Measurements from ENCODE around the gene TNRC6C. TPM values are rescaled to one million over a fixed set of nuclear protein-coding genes. Genes with fewer than 3 reads are reported as not detected.

TNRC6C gene
- polyA plus RNA-seq, 1 donor (not counting 4 experiments of a cell fraction or from before 2014, with no cell fraction given): 0.34 TPM

DNA sequence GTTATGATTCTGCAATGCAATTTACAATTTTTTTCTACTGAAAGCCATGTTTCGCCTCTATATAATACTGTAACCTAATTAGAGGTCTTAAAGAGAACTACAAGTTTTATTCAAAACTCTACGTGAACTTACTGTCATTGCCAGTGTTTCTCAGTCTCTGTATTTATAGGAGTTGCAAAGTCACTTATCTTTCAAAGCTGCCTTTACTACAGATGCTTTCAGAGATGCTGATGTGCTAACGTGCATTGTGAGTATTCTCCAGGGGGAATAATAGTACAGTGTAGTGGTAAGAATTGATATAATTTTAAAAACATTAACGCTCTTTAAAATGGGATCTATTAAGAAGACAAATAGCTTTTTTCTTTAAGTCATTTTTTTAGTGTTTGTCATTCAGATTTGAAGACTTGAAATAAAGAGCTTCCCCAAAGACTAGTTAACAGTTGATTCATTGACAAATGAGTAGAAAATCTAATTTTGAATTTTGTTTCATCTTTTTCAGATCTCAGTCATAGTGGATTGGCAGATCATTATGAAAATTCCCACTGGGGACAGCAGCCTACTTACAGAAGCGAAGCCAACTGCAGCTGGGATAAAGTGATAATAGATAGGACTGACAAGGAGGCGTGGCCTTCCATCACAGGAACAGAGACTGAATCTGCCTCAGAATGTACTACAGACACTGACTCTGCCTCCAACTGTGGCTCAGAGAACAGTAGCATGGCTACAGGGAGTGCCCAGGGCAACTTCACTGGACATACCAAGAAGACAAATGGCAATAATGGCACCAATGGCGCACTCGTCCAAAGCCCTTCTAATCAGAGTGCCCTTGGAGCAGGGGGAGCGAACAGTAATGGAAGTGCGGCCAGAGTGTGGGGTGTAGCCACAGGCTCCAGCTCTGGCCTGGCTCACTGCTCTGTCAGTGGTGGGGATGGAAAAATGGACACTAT, 90.1 kb downstream of the TNRC6C start:
- no peak overlapping the region for H3K9ac ChIP-seq (ENCODE audit: control insufficient read depth, extremely low read depth, insufficient read depth, low read length)
- H3K79me2 ChIP-seq (ENCODE audit: control insufficient read depth, insufficient read depth, low read length): no peaks in the 10 kb centered on the region
- H2AFZ ChIP-seq (ENCODE audit: control insufficient read depth, low read length): no peak overlapping the region
- no peak overlapping the region for H3K27ac ChIP-seq (ENCODE audit: control insufficient read depth, insufficient read depth, low read length)
- H3K4me2 ChIP-seq (ENCODE audit: control insufficient read depth, extremely low read depth, insufficient read depth, low read depth, low read length): no peak overlapping the region
- no peaks in the 10 kb centered on the region for H3K27me3 ChIP-seq (ENCODE audit: control insufficient read depth, extremely low read depth, insufficient read depth, low read length)
- no peaks in the 10 kb centered on the region for H3K9me1 ChIP-seq (ENCODE audit: control insufficient read depth, extremely low read depth, insufficient read depth, low read length)
- no peaks in the 10 kb centered on the region for H3K4me1 ChIP-seq (ENCODE audit: control insufficient read depth, extremely low read depth, insufficient read depth, low read length)
- no peaks in the 10 kb centered on the region for H3K9me3 ChIP-seq (ENCODE audit: control insufficient read depth, low read depth, low read length)
- peaks cover 0 to 2% of the 10 kb centered on the region in 2 experiments for H3K36me3 ChIP-seq (ENCODE audit: control insufficient read depth in 2 of 2, extremely low read depth in 1 of 2, insufficient read depth in 2 of 2, low read length in 2 of 2)
- DNase-seq (ENCODE audit: low read depth, low spot score) (no peak), FAIRE-seq (no peak)
- dilution Hi-C loops (cut with MboI; ENCODE audit: extremely low pct_ligation_motif_present, low sequenced_read_pairs): no loop called here
- TF ChIP-seq, protein P1, sequence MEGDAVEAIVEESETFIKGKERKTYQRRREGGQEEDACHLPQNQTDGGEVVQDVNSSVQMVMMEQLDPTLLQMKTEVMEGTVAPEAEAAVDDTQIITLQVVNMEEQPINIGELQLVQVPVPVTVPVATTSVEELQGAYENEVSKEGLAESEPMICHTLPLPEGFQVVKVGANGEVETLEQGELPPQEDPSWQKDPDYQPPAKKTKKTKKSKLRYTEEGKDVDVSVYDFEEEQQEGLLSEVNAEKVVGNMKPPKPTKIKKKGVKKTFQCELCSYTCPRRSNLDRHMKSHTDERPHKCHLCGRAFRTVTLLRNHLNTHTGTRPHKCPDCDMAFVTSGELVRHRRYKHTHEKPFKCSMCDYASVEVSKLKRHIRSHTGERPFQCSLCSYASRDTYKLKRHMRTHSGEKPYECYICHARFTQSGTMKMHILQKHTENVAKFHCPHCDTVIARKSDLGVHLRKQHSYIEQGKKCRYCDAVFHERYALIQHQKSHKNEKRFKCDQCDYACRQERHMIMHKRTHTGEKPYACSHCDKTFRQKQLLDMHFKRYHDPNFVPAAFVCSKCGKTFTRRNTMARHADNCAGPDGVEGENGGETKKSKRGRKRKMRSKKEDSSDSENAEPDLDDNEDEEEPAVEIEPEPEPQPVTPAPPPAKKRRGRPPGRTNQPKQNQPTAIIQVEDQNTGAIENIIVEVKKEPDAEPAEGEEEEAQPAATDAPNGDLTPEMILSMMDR (optimal IDR thresholded peaks at IDR 0.05 in 1 of 3, IDR thresholded peaks at IDR 0.05 in 1 of 3, conservative IDR thresholded peaks at IDR 0.05 in 1 of 3; ENCODE audit: extremely low read depth in 1 of 3, insufficient read depth in 2 of 3, low read length in 3 of 3): no peak
- no peak for TF ChIP-seq EZH2 (IDR thresholded peaks at IDR 0.05; ENCODE audit: low read length)
- no peaks in the 10 kb centered on the region for H4K20me1 ChIP-seq (ENCODE audit: control insufficient read depth, extremely low read depth, insufficient read depth, low read length)
- no peak overlapping the region for H3K4me3 ChIP-seq (ENCODE audit: control insufficient read depth in 2 of 3, extremely low read depth in 1 of 3, insufficient read depth in 2 of 3, low read depth in 1 of 3, low read length in 3 of 3)

DNA sequence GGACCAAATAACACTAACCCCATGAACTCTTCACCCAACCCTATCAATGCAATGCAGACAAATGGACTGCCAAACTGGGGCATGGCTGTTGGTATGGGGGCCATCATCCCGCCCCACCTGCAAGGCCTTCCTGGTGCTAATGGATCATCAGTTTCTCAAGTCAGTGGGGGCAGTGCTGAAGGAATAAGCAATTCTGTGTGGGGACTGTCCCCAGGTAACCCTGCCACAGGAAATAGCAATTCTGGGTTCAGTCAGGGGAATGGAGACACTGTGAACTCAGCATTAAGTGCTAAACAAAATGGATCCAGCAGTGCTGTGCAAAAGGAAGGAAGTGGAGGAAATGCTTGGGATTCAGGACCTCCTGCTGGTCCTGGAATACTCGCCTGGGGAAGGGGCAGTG, 91.1 kb downstream of the TNRC6C start:
- no peaks in the 10 kb centered on the region for H3K9me1 ChIP-seq (ENCODE audit: control insufficient read depth, extremely low read depth, insufficient read depth, low read length)
- H3K4me3 ChIP-seq (ENCODE audit: control insufficient read depth in 2 of 3, extremely low read depth in 1 of 3, insufficient read depth in 2 of 3, low read depth in 1 of 3, low read length in 3 of 3): no peak overlapping the region
- no peak overlapping the region for H3K9ac ChIP-seq (ENCODE audit: control insufficient read depth, extremely low read depth, insufficient read depth, low read length)
- no peaks in the 10 kb centered on the region for H4K20me1 ChIP-seq (ENCODE audit: control insufficient read depth, extremely low read depth, insufficient read depth, low read length)
- H2AFZ ChIP-seq (ENCODE audit: control insufficient read depth, low read length): no peak overlapping the region
- no peak overlapping the region for H3K4me2 ChIP-seq (ENCODE audit: control insufficient read depth, extremely low read depth, insufficient read depth, low read depth, low read length)
- peaks cover 0 to 2% of the 10 kb centered on the region in 2 experiments for H3K36me3 ChIP-seq (ENCODE audit: control insufficient read depth in 2 of 2, extremely low read depth in 1 of 2, insufficient read depth in 2 of 2, low read length in 2 of 2)
- H3K27me3 ChIP-seq (ENCODE audit: control insufficient read depth, extremely low read depth, insufficient read depth, low read length): no peaks in the 10 kb centered on the region
- H3K9me3 ChIP-seq (ENCODE audit: control insufficient read depth, low read depth, low read length): no peaks in the 10 kb centered on the region
- H3K79me2 ChIP-seq (ENCODE audit: control insufficient read depth, insufficient read depth, low read length): no peaks in the 10 kb centered on the region
- FAIRE-seq (no peak), DNase-seq (ENCODE audit: low read depth, low spot score) (no peak)
- no peak overlapping the region for H3K27ac ChIP-seq (ENCODE audit: control insufficient read depth, insufficient read depth, low read length)
- dilution Hi-C loops (cut with MboI; ENCODE audit: extremely low pct_ligation_motif_present, low sequenced_read_pairs): no loop called here
- TF ChIP-seq, protein P1 (optimal IDR thresholded peaks at IDR 0.05 in 1 of 3, IDR thresholded peaks at IDR 0.05 in 1 of 3, conservative IDR thresholded peaks at IDR 0.05 in 1 of 3; ENCODE audit: extremely low read depth in 1 of 3, insufficient read depth in 2 of 3, low read length in 3 of 3): no peak
- no peak for TF ChIP-seq EZH2 (IDR thresholded peaks at IDR 0.05; ENCODE audit: low read length)
- H3K4me1 ChIP-seq (ENCODE audit: control insufficient read depth, extremely low read depth, insufficient read depth, low read length): no peaks in the 10 kb centered on the region

Measured in keratinocyte (primary cell).